Activated T-helper 17 cell treated with anti-CD3 and anti-CD28 coated beads, Interleukin-2, amount 50 U/mL, for 72 hours (primary cell): ENCODE data around the gene ANKFN1. TPM values are rescaled to one million over a fixed set of nuclear protein-coding genes. Genes with fewer than 3 reads are reported as not detected.
"Not testable (repeated sequence)": the region's sequence is repeated elsewhere in the genome, so short reads cannot be mapped to it uniquely, and the experiment has no call there.

Source experiments
- ATAC-seq: fragments of 150-1000 bp; cut with Tn5 transposase; replicated peaks from 2 replicates; pipeline ENCODE4 v1.10.0; 2021; ENCODE audit warnings: mild to moderate bottlenecking, moderate library complexity
- H3K27ac Mint-ChIP-seq: one replicate; pipeline ENCODE4 v1.8.0; 2022; ENCODE audit warnings: mixed read lengths
- H3K27me3 Mint-ChIP-seq: one replicate; pipeline ENCODE4 v1.8.0; 2022; ENCODE audit warnings: mixed read lengths
- H3K36me3 Mint-ChIP-seq: one replicate; pipeline ENCODE4 v1.8.0; 2022; ENCODE audit warnings: low read depth, mild to moderate bottlenecking, mixed read lengths
- H3K4me1 Mint-ChIP-seq: one replicate; pipeline ENCODE4 v1.8.0; 2022; ENCODE audit warnings: mixed read lengths
- H3K4me3 Mint-ChIP-seq: one replicate; pipeline ENCODE4 v1.8.0; 2022; ENCODE audit warnings: mild to moderate bottlenecking, mixed read lengths
- H3K9me3 Mint-ChIP-seq: one replicate; pipeline ENCODE4 v1.8.0; 2022; ENCODE audit warnings: mixed read lengths
- total RNA-seq, 2 donors: library from RNA; stranded (reverse); gene quantifications; one replicate each; pipeline ENCODE4 v1.2.3, GENCODE V29; 2022

Gene ANKFN1
- total RNA-seq, 2 donors from 2014 or later = 0.29 TPM; not detected in 1

GRCh38 chr17:56269556-56270389 is 116.5 kb downstream of the ANKFN1 start:
- Mint-ChIP-seq H3K4me3 (no peak overlapping the region), H3K27ac (no peak overlapping the region), H3K36me3 (no peaks in the 10 kb centered on the region), H3K9me3 (no peaks in the 10 kb centered on the region), H3K4me1 (no peaks in the 10 kb centered on the region), H3K27me3 (peaks cover 10% of the 10 kb centered on the region)
- ATAC-seq = no peak

- Mint-ChIP-seq H3K27me3 (peaks cover 5% of the 10 kb centered on the region), H3K4me1 (no peaks in the 10 kb centered on the region), H3K36me3 (no peaks in the 10 kb centered on the region), H3K4me3 (no peak overlapping the region), H3K9me3 (no peaks in the 10 kb centered on the region), H3K27ac (no peak overlapping the region)
- ATAC-seq = no peak
These were observed 121.2 kb downstream of the ANKFN1 start for GRCh38 chr17:56274491-56274890.

- Mint-ChIP-seq H3K36me3 (no peaks in the 10 kb centered on the region), H3K9me3 (no peaks in the 10 kb centered on the region), H3K27ac (no peak overlapping the region), H3K27me3 (no peaks in the 10 kb centered on the region), H3K4me1 (no peaks in the 10 kb centered on the region), H3K4me3 (no peak overlapping the region)
- no peak for ATAC-seq
These were observed 131.2 kb downstream of the ANKFN1 start for GRCh38 chr17:56284482-56284881.

- not testable (repeated sequence) for H3K27me3 Mint-ChIP-seq, H3K4me3 Mint-ChIP-seq, H3K27ac Mint-ChIP-seq, ATAC-seq, H3K4me1 Mint-ChIP-seq, H3K36me3 Mint-ChIP-seq, H3K9me3 Mint-ChIP-seq
These were observed 135.5 kb downstream of the ANKFN1 start for GRCh38 chr17:56288786-56289185.

GRCh38 chr17:56289321-56289720 is 136.0 kb downstream of the ANKFN1 start:
- ATAC-seq = no peak
- peaks cover 6% of the 10 kb centered on the region for H3K4me1 Mint-ChIP-seq
- H3K9me3 Mint-ChIP-seq = no peaks in the 10 kb centered on the region
- H3K27me3 Mint-ChIP-seq = no peaks in the 10 kb centered on the region
- H3K36me3 Mint-ChIP-seq = no peaks in the 10 kb centered on the region
- H3K4me3 Mint-ChIP-seq = no peak overlapping the region
- no peak overlapping the region for H3K27ac Mint-ChIP-seq

GRCh38 chr17:56290101-56290801 is 137.0 kb downstream of the ANKFN1 start:
- Mint-ChIP-seq H3K27ac (peak overlapping the region; percentile 0), H3K36me3 (no peaks in the 10 kb centered on the region), H3K4me3 (peak overlapping the region; percentile 37), H3K4me1 (peaks cover 6% of the 10 kb centered on the region), H3K27me3 (no peaks in the 10 kb centered on the region), H3K9me3 (no peaks in the 10 kb centered on the region)
- no peak for ATAC-seq

- Mint-ChIP-seq H3K4me1 (peaks cover 6% of the 10 kb centered on the region), H3K27ac (peak overlapping the region; percentile 0), H3K4me3 (peak overlapping the region; percentile 37)
These were observed 137.5 kb downstream of the ANKFN1 start for GRCh38 chr17:56290802-56291118.

GRCh38 chr17:56291226-56291805 is 138.0 kb downstream of the ANKFN1 start:
- Mint-ChIP-seq H3K4me1 (peaks cover 6% of the 10 kb centered on the region), H3K36me3 (no peaks in the 10 kb centered on the region), H3K27me3 (no peaks in the 10 kb centered on the region), H3K4me3 (peak overlapping the region; percentile 37), H3K9me3 (no peaks in the 10 kb centered on the region), H3K27ac (peak overlapping the region; percentile 0)
- no peak for ATAC-seq

More at GRCh38 chr17:56290802-56291118, 137.5 kb downstream of the ANKFN1 start:
- no peaks in the 10 kb centered on the region for H3K36me3 Mint-ChIP-seq
- H3K9me3 Mint-ChIP-seq = no peaks in the 10 kb centered on the region
- no peak for ATAC-seq
- no peaks in the 10 kb centered on the region for H3K27me3 Mint-ChIP-seq

- Mint-ChIP-seq H3K36me3 (no peaks in the 10 kb centered on the region), H3K4me1 (peaks cover 6% of the 10 kb centered on the region), H3K9me3 (no peaks in the 10 kb centered on the region), H3K27me3 (no peaks in the 10 kb centered on the region), H3K4me3 (no peak overlapping the region), H3K27ac (no peak overlapping the region)
- ATAC-seq = no peak
These were observed 138.7 kb downstream of the ANKFN1 start for GRCh38 chr17:56292010-56292409.

GRCh38 chr17:56292578-56292977 is 139.3 kb downstream of the ANKFN1 start:
- no peak overlapping the region for H3K27ac Mint-ChIP-seq
- peak; percentile 76 for ATAC-seq

GRCh38 chr17:56297184-56297583 is 143.9 kb downstream of the ANKFN1 start:
- H3K27me3 Mint-ChIP-seq = peaks cover 7% of the 10 kb centered on the region

More at GRCh38 chr17:56292578-56292977, 139.3 kb downstream of the ANKFN1 start:
- no peaks in the 10 kb centered on the region for H3K36me3 Mint-ChIP-seq
- no peaks in the 10 kb centered on the region for H3K9me3 Mint-ChIP-seq
- no peak overlapping the region for H3K4me3 Mint-ChIP-seq
- H3K27me3 Mint-ChIP-seq = no peaks in the 10 kb centered on the region
- H3K4me1 Mint-ChIP-seq = peaks cover 6% of the 10 kb centered on the region

GRCh38 chr17:56298846-56299245 is 145.6 kb downstream of the ANKFN1 start:
- no peaks in the 10 kb centered on the region for H3K4me1 Mint-ChIP-seq
- H3K27me3 Mint-ChIP-seq = peaks cover 7% of the 10 kb centered on the region
- no peaks in the 10 kb centered on the region for H3K9me3 Mint-ChIP-seq
- no peak overlapping the region for H3K27ac Mint-ChIP-seq
- ATAC-seq = no peak
- no peak overlapping the region for H3K4me3 Mint-ChIP-seq
- H3K36me3 Mint-ChIP-seq = no peaks in the 10 kb centered on the region

More at GRCh38 chr17:56297184-56297583, 143.9 kb downstream of the ANKFN1 start:
- Mint-ChIP-seq H3K27ac (no peak overlapping the region), H3K9me3 (no peaks in the 10 kb centered on the region), H3K4me3 (peak overlapping the region; percentile 3), H3K36me3 (no peaks in the 10 kb centered on the region), H3K4me1 (no peaks in the 10 kb centered on the region)
- ATAC-seq = peak; percentile 74

- no peak for ATAC-seq
- Mint-ChIP-seq H3K36me3 (no peaks in the 10 kb centered on the region), H3K4me1 (no peaks in the 10 kb centered on the region), H3K9me3 (no peaks in the 10 kb centered on the region), H3K4me3 (no peak overlapping the region), H3K27ac (no peak overlapping the region), H3K27me3 (peaks cover 7% of the 10 kb centered on the region)
These were observed 146.9 kb downstream of the ANKFN1 start for GRCh38 chr17:56300144-56300543.

- H3K4me1 Mint-ChIP-seq = no peaks in the 10 kb centered on the region
- no peak for ATAC-seq
- H3K9me3 Mint-ChIP-seq = no peaks in the 10 kb centered on the region
- no peak overlapping the region for H3K27ac Mint-ChIP-seq
- H3K4me3 Mint-ChIP-seq = no peak overlapping the region
- H3K27me3 Mint-ChIP-seq = peaks cover 14% of the 10 kb centered on the region
- H3K36me3 Mint-ChIP-seq = no peaks in the 10 kb centered on the region
These were observed 151.7 kb downstream of the ANKFN1 start for GRCh38 chr17:56305007-56305406.

- Mint-ChIP-seq H3K4me3 (no peak overlapping the region), H3K4me1 (no peaks in the 10 kb centered on the region), H3K27me3 (peaks cover 18% of the 10 kb centered on the region), H3K9me3 (no peaks in the 10 kb centered on the region), H3K36me3 (no peaks in the 10 kb centered on the region), H3K27ac (no peak overlapping the region)
- ATAC-seq = no peak
These were observed 156.6 kb downstream of the ANKFN1 start for GRCh38 chr17:56309897-56310296.
